Right forelimb (tissue), 1 donor: Measurements from ENCODE around the gene KLF6.

ENCODE experiments used
- DNase-seq: peaks from one replicate; pipeline ENCODE4 v3.0.0-alpha.2; 2018

The KLF6 gene

GRCh38 chr10:3786295-3787015 lies 1.4 kb upstream of the KLF6 start:
- DNase-seq, result no peak

GRCh38 chr10:3785851-3786271 lies 852 bp upstream of the KLF6 start:
- DNase-seq, result peak; percentile 79

GRCh38 chr10:3785251-3785850 lies 342 bp upstream of the KLF6 start:
- DNase-seq, result peak; percentile 100

GRCh38 chr10:3783682-3784432 lies 1.2 kb downstream of the KLF6 start:
- DNase-seq, result peak; percentile 85

GRCh38 chr10:3783316-3783681 lies 1.7 kb downstream of the KLF6 start:
- peak; percentile 86 for DNase-seq

- DNase-seq, result peak; percentile 75
Observed at GRCh38 chr10:3782451-3783315, 2.3 kb downstream of the KLF6 start.

- DNase-seq, result no peak
Observed at GRCh38 chr10:3782146-3782450, 2.9 kb downstream of the KLF6 start.

GRCh38 chr10:3781468-3782145 lies 3.4 kb downstream of the KLF6 start:
- peak; percentile 69 for DNase-seq

GRCh38 chr10:3780771-3781467 lies 4.1 kb downstream of the KLF6 start:
- DNase-seq, result no peak

GRCh38 chr10:3780021-3780770 lies 4.8 kb downstream of the KLF6 start:
- no peak for DNase-seq

GRCh38 chr10:3779158-3779741 lies 5.8 kb downstream of the KLF6 start:
- peak; percentile 65 for DNase-seq

- no peak for DNase-seq
Observed at GRCh38 chr10:3778692-3779157, 6.3 kb downstream of the KLF6 start.

GRCh38 chr10:3777981-3778691 lies 6.9 kb downstream of the KLF6 start:
- no peak for DNase-seq

GRCh38 chr10:3776796-3777571 lies 8.0 kb downstream of the KLF6 start:
- DNase-seq, result peak; percentile 77

- peak; percentile 60 for DNase-seq
Observed at GRCh38 chr10:3775696-3776551, 9.1 kb downstream of the KLF6 start.

- no peak for DNase-seq
Observed at GRCh38 chr10:3774814-3775695, 10.0 kb downstream of the KLF6 start.
